ENCODE measurements around the gene SUN1. TPM values are rescaled to one million over a fixed set of nuclear protein-coding genes. Genes with fewer than 3 reads are reported as not detected.
A peak's percentile ranks its signal among the peaks of the same experiment; 100 is the strongest.

Gene SUN1
- total RNA-seq (2022) (218 and 252 TPM in 2 replicates), Bru-seq, nascent RNA (percentile 86 among the genes with signal in this experiment), BruChase-seq, experiment 1, labeled RNA remaining after a 6-hour chase (percentile 95 among the genes with signal in this experiment), BruChase-seq, experiment 2, labeled RNA remaining after a 2-hour chase (percentile 94 among the genes with signal in this experiment)
- long read RNA-seq, full-length matches to known transcripts, result 6 of 136 reads
- long read RNA-seq, partial matches to known transcripts, result 35 of 136 reads
- long read RNA-seq, other reads (novel, unspliced or antisense), result 95 of 136 reads

GRCh38 chr7:832167-832967 lies at the start of gene SUN1:
TSS of gene SUN1 (plus strand) at chr7:832476. CDS start at chr7:832525, 49 bp downstream.
- peak; percentile 82 for DNase-seq
- H3K4me1 Mint-ChIP-seq (ENCODE audit: low read depth, unreplicated experiment), result peaks cover 61% of the 10 kb centered on the region
- H3K27ac Mint-ChIP-seq (ENCODE audit: unreplicated experiment), result peak within 1 kb of the TSS; percentile 91
- BruUV-seq (replicated peaks), result TSS peak; percentile 78
- intact Hi-C loops (cut with micrococcal nuclease; ENCODE audit: unreplicated experiment), result loop anchor here (5.0 kb wide), 2 partner anchors 40 to 510 kb away; no protein-coding TSS in a partner anchor
- H3K9me3 Mint-ChIP-seq (ENCODE audit: low read depth, unreplicated experiment), result no peaks in the 10 kb centered on the region
- no peaks in the 10 kb centered on the region for H3K27me3 Mint-ChIP-seq (ENCODE audit: unreplicated experiment)
- no peak for TF ChIP-seq CTCF (IDR thresholded peaks at IDR 0.05; ENCODE audit: unreplicated experiment)
- CTCF ChIA-PET, result interaction anchor here (0.5 to 2.4 kb wide), 8 partner anchors 10 to 1009 kb away, joined by 3 to 18 read pairs (median 6); no protein-coding TSS in a partner anchor
- peaks cover 57% of the 10 kb centered on the region for H3K36me3 Mint-ChIP-seq (ENCODE audit: insufficient read depth, unreplicated experiment)
- H3K4me3 Mint-ChIP-seq (ENCODE audit: low read depth, unreplicated experiment), result peak within 1 kb of the TSS; percentile 58

- Mint-ChIP-seq H3K4me1 (ENCODE audit: low read depth, unreplicated experiment) (no peaks in the 10 kb centered on the region), H3K4me3 (ENCODE audit: low read depth, unreplicated experiment) (no peak overlapping the region), H3K27me3 (ENCODE audit: unreplicated experiment) (no peaks in the 10 kb centered on the region), H3K9me3 (ENCODE audit: low read depth, unreplicated experiment) (no peaks in the 10 kb centered on the region), H3K27ac (ENCODE audit: unreplicated experiment) (no peak overlapping the region), H3K36me3 (ENCODE audit: insufficient read depth, unreplicated experiment) (peaks cover 73% of the 10 kb centered on the region)
- DNase-seq, result no peak
- BruUV-seq (replicated peaks), result no TSS peak
- TF ChIP-seq CTCF (IDR thresholded peaks at IDR 0.05; ENCODE audit: unreplicated experiment), result no peak
- CTCF ChIA-PET, result no interaction called here
- intact Hi-C loops (cut with micrococcal nuclease; ENCODE audit: unreplicated experiment), result no loop called here
Observed at GRCh38 chr7:782718-783449, 49.4 kb upstream of the SUN1 start.

GRCh38 chr7:783556-784490 lies 48.5 kb upstream of the SUN1 start:
- no TSS peak for BruUV-seq (replicated peaks)
- H3K9me3 Mint-ChIP-seq (ENCODE audit: low read depth, unreplicated experiment), result peaks cover 2% of the 10 kb centered on the region
- no peak for TF ChIP-seq CTCF (IDR thresholded peaks at IDR 0.05; ENCODE audit: unreplicated experiment)
- CTCF ChIA-PET, result no interaction called here
- H3K36me3 Mint-ChIP-seq (ENCODE audit: insufficient read depth, unreplicated experiment), result peaks cover 82% of the 10 kb centered on the region
- H3K27me3 Mint-ChIP-seq (ENCODE audit: unreplicated experiment), result no peaks in the 10 kb centered on the region
- H3K4me3 Mint-ChIP-seq (ENCODE audit: low read depth, unreplicated experiment), result no peak overlapping the region
- no peak for DNase-seq
- intact Hi-C loops (cut with micrococcal nuclease; ENCODE audit: unreplicated experiment), result no loop called here
- H3K27ac Mint-ChIP-seq (ENCODE audit: unreplicated experiment), result no peak overlapping the region
- no peaks in the 10 kb centered on the region for H3K4me1 Mint-ChIP-seq (ENCODE audit: low read depth, unreplicated experiment)
